ENCODE measurements around the gene EXOSC5.

GRCh38 chr19:41421314-41421713 lies 24.2 kb upstream of the EXOSC5 start:
- no peak for TF ChIP-seq CTCF (IDR thresholded peaks at IDR 0.05)
- TF ChIP-seq POLR2A (IDR thresholded peaks at IDR 0.05), result no peak
